ENCODE measurements around the gene TMEFF2.

TMEFF2 gene

GRCh38 chr2:191917967-191918651 is 276.6 kb downstream of the TMEFF2 start:
- H3K27me3 ChIP-seq (replicated peaks) = no peaks in the 10 kb centered on the region
- DNase-seq = no peak
- H3K4me3 ChIP-seq (ENCODE audit: low read depth, low read length) = no peak overlapping the region
- H3K27ac ChIP-seq = no peak overlapping the region
- H3K36me3 ChIP-seq (replicated peaks) = no peaks in the 10 kb centered on the region
- in situ Hi-C loops (cut with HindIII; ENCODE audit: low pct_ligation_motif_present, low sequenced_read_pairs) = no loop called here
- TF ChIP-seq CTCF (IDR thresholded peaks at IDR 0.05; ENCODE audit: low read depth, low read length, missing control alignments) = no peak

- Histone ChIP-seq H3K36me3 (replicated peaks) (no peaks in the 10 kb centered on the region), H3K27me3 (replicated peaks) (no peaks in the 10 kb centered on the region), H3K4me3 (ENCODE audit: low read depth, low read length) (no peak overlapping the region), H3K27ac (no peak overlapping the region)
- no peak for DNase-seq
- in situ Hi-C loops (cut with HindIII; ENCODE audit: low pct_ligation_motif_present, low sequenced_read_pairs) = no loop called here
- TF ChIP-seq CTCF (IDR thresholded peaks at IDR 0.05; ENCODE audit: low read depth, low read length, missing control alignments) = no peak
These were observed 277.3 kb downstream of the TMEFF2 start for GRCh38 chr2:191917430-191917881.

GRCh38 chr2:191916826-191917225 is 277.9 kb downstream of the TMEFF2 start:
- Histone ChIP-seq H3K4me3 (ENCODE audit: low read depth, low read length) (no peak overlapping the region), H3K27me3 (replicated peaks) (no peaks in the 10 kb centered on the region), H3K36me3 (replicated peaks) (no peaks in the 10 kb centered on the region), H3K27ac (no peak overlapping the region)
- no peak for DNase-seq
- TF ChIP-seq CTCF (IDR thresholded peaks at IDR 0.05; ENCODE audit: low read depth, low read length, missing control alignments) = no peak
- in situ Hi-C loops (cut with HindIII; ENCODE audit: low pct_ligation_motif_present, low sequenced_read_pairs) = no loop called here

GRCh38 chr2:191915750-191916149 is 279.0 kb downstream of the TMEFF2 start:
- in situ Hi-C loops (cut with HindIII; ENCODE audit: low pct_ligation_motif_present, low sequenced_read_pairs) = no loop called here

GRCh38 chr2:191913796-191914195 is 280.9 kb downstream of the TMEFF2 start:
- in situ Hi-C loops (cut with HindIII; ENCODE audit: low pct_ligation_motif_present, low sequenced_read_pairs) = no loop called here
- Histone ChIP-seq H3K4me3 (ENCODE audit: low read depth, low read length) (no peak overlapping the region), H3K27ac (no peak overlapping the region), H3K36me3 (replicated peaks) (no peaks in the 10 kb centered on the region), H3K27me3 (replicated peaks) (no peaks in the 10 kb centered on the region)
- DNase-seq = no peak
- no peak for TF ChIP-seq CTCF (IDR thresholded peaks at IDR 0.05; ENCODE audit: low read depth, low read length, missing control alignments)

More at GRCh38 chr2:191915750-191916149, 279.0 kb downstream of the TMEFF2 start:
- Histone ChIP-seq H3K36me3 (replicated peaks) (no peaks in the 10 kb centered on the region), H3K27ac (no peak overlapping the region), H3K27me3 (replicated peaks) (no peaks in the 10 kb centered on the region), H3K4me3 (ENCODE audit: low read depth, low read length) (no peak overlapping the region)
- TF ChIP-seq CTCF (IDR thresholded peaks at IDR 0.05; ENCODE audit: low read depth, low read length, missing control alignments) = no peak
- no peak for DNase-seq

- DNase-seq = no peak
- H3K4me3 ChIP-seq (ENCODE audit: low read depth, low read length) = no peak overlapping the region
- no peak for TF ChIP-seq CTCF (IDR thresholded peaks at IDR 0.05; ENCODE audit: low read depth, low read length, missing control alignments)
- in situ Hi-C loops (cut with HindIII; ENCODE audit: low pct_ligation_motif_present, low sequenced_read_pairs) = no loop called here
- no peaks in the 10 kb centered on the region for H3K27me3 ChIP-seq (replicated peaks)
- H3K36me3 ChIP-seq (replicated peaks) = no peaks in the 10 kb centered on the region
- H3K27ac ChIP-seq = no peak overlapping the region
These were observed 282.0 kb downstream of the TMEFF2 start for GRCh38 chr2:191912764-191913163.

All from brain microvascular endothelial cell (primary cell).